ENCODE measurements around the gene UBA6. TPM values are rescaled to one million over a fixed set of nuclear protein-coding genes. Genes with fewer than 3 reads are reported as not detected.
"Not testable (repeated sequence)": the region's sequence is repeated elsewhere in the genome, so short reads cannot be mapped to it uniquely, and the experiment has no call there.

The UBA6 gene
- total RNA-seq, 1 donor from 2014 or later, result 62.7 TPM

- intact Hi-C loops (cut with DNase I), result no loop called here
- DNase-seq (ENCODE audit: low spot score) (no peak), ATAC-seq (no peak)
Measured at GRCh38 chr4:67682266-67682665, 18.7 kb downstream of the UBA6 start.

- intact Hi-C loops (cut with DNase I), result no loop called here
- DNase-seq (ENCODE audit: low spot score) (no peak), ATAC-seq (no peak)
Measured at GRCh38 chr4:67680581-67681222, 20.3 kb downstream of the UBA6 start.

- ATAC-seq (no peak), DNase-seq (ENCODE audit: low spot score) (no peak)
- intact Hi-C loops (cut with DNase I), result no loop called here
Measured at GRCh38 chr4:67678612-67679011, 22.3 kb downstream of the UBA6 start.

- ATAC-seq, result no peak
- no peak for DNase-seq (ENCODE audit: low spot score)
- intact Hi-C loops (cut with DNase I), result no loop called here
Measured at GRCh38 chr4:67674098-67674497, 26.9 kb downstream of the UBA6 start.

GRCh38 chr4:67668315-67668714 lies 32.6 kb downstream of the UBA6 start:
- DNase-seq (ENCODE audit: low spot score) (no peak), ATAC-seq (no peak)
- intact Hi-C loops (cut with DNase I), result no loop called here

GRCh38 chr4:67660418-67660817 lies 40.5 kb downstream of the UBA6 start:
- no peak for ATAC-seq
- intact Hi-C loops (cut with DNase I), result no loop called here
- DNase-seq (ENCODE audit: low spot score), result no peak

- intact Hi-C loops (cut with DNase I), result no loop called here
- DNase-seq (ENCODE audit: low spot score), result no peak
- ATAC-seq, result no peak
Measured at GRCh38 chr4:67659065-67659464, 41.9 kb downstream of the UBA6 start.

GRCh38 chr4:67658302-67658701 lies 42.7 kb downstream of the UBA6 start:
- DNase-seq (ENCODE audit: low spot score), result no peak
- intact Hi-C loops (cut with DNase I), result no loop called here
- ATAC-seq, result no peak

- DNase-seq (ENCODE audit: low spot score), result no peak
- intact Hi-C loops (cut with DNase I), result no loop called here
- no peak for ATAC-seq
Measured at GRCh38 chr4:67651536-67651935, 49.4 kb downstream of the UBA6 start.

- ATAC-seq (no peak), DNase-seq (ENCODE audit: low spot score) (no peak)
- intact Hi-C loops (cut with DNase I), result no loop called here
Measured at GRCh38 chr4:67638136-67638535, 62.8 kb downstream of the UBA6 start.

GRCh38 chr4:67636978-67637377 lies 64.0 kb downstream of the UBA6 start:
- DNase-seq (ENCODE audit: low spot score); ATAC-seq; intact Hi-C loops (cut with DNase I): not testable (repeated sequence)

- ATAC-seq (no peak), DNase-seq (ENCODE audit: low spot score) (no peak)
- intact Hi-C loops (cut with DNase I), result no loop called here
Measured at GRCh38 chr4:67635331-67635730, 65.6 kb downstream of the UBA6 start.

GRCh38 chr4:67634741-67635140 lies 66.2 kb downstream of the UBA6 start:
- ATAC-seq (no peak), DNase-seq (ENCODE audit: low spot score) (no peak)
- intact Hi-C loops (cut with DNase I), result no loop called here

- DNase-seq (ENCODE audit: low spot score) (no peak), ATAC-seq (no peak)
- intact Hi-C loops (cut with DNase I), result no loop called here
Measured at GRCh38 chr4:67632492-67632891, 68.5 kb downstream of the UBA6 start.

- ATAC-seq (no peak), DNase-seq (ENCODE audit: low spot score) (no peak)
- intact Hi-C loops (cut with DNase I), result no loop called here
Measured at GRCh38 chr4:67624939-67625338, 76.0 kb downstream of the UBA6 start.

- no peak for DNase-seq (ENCODE audit: low spot score)
- intact Hi-C loops (cut with DNase I), result no loop called here
- ATAC-seq, result no peak
Measured at GRCh38 chr4:67616478-67616877, 84.5 kb downstream of the UBA6 start.

GRCh38 chr4:67615119-67615518 lies 85.8 kb downstream of the UBA6 start:
- ATAC-seq, result no peak
- no peak for DNase-seq (ENCODE audit: low spot score)
- intact Hi-C loops (cut with DNase I), result no loop called here

- no peak for DNase-seq (ENCODE audit: low spot score)
- intact Hi-C loops (cut with DNase I), result no loop called here
- no peak for ATAC-seq
Measured at GRCh38 chr4:67614186-67614585, 86.8 kb downstream of the UBA6 start.

GRCh38 chr4:67608027-67608426 lies 92.9 kb downstream of the UBA6 start:
- intact Hi-C loops (cut with DNase I), result no loop called here
- ATAC-seq, result no peak

GRCh38 chr4:67604749-67605148 lies 96.2 kb downstream of the UBA6 start:
- no peak for ATAC-seq
- intact Hi-C loops (cut with DNase I), result no loop called here
- no peak for DNase-seq (ENCODE audit: low spot score)

More at GRCh38 chr4:67608027-67608426, 92.9 kb downstream of the UBA6 start:
- no peak for DNase-seq (ENCODE audit: low spot score)

GRCh38 chr4:67604029-67604381 lies 97.0 kb downstream of the UBA6 start:
- ATAC-seq (no peak), DNase-seq (ENCODE audit: low spot score) (no peak)
- intact Hi-C loops (cut with DNase I), result no loop called here

All from sciatic nerve (tissue), 2 donors.